NK-92 (cell line): ENCODE measurements around the gene MED27.
"Not testable (repeated sequence)": the region's sequence is repeated elsewhere in the genome, so short reads cannot be mapped to it uniquely, and the experiment has no call there.

Source experiments
- DNase-seq: peaks from one replicate; lab custom pipeline; 2025; ENCODE audit not compliant: unreplicated experiment; lab: John Stamatoyannopoulos, UW

The MED27 gene

DNA sequence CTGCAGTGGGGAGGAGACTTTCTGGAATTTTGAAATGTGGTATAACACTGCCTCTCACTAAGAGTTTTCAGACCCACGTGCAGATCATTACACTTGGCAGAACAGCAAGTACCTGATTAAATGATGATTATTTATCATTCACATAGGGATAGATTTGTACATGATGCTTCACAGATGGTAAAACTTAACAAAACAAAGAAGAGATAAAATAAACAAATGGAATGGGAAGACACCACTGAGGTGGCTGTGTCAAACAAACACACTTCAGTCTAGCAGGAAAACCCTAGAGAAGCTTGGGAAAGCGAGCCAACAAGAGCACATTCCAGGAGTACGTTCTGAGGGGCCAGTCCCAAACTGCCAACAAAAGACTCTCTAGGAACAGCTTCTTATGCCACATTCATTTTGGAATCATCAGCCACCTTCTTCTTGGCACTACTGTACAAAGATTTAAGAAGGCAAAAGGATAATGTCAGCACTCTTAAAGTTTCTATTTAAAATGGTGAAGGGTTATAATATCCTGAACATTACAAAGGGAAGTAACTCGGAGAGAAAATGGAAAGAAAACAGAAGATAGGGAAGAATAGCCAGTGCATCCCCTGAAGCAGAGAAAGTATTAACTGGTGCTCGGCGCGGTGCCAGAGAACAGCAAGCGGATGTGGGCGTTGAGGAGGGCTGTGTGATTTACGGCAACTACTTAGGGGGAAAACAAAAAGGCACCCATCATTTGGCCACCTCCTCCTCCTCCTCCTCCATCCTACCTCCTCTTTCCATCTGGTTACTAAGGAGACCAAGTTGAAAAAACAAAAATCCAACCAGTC is 1.6 kb downstream of the MED27 start:
- DNase-seq = no peak

DNA sequence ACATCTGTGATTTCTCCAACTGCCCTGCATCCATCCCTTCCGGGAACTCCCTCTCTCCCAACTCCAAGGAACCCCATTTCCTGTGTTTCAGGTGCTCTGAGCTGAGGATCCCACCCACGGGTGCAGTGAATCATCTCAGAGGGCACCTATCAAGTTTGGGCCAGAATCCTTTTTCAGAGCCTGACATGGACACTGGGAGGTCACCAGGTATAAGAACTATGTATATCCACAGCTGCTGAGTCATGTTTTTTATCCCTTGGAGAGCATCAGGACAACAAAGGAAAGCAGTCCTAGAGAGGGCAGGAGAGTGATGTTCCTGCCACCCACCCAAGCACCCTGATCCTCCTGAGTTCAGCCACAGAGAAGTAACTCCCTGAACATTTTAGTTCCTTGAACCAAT is 3.8 kb downstream of the MED27 start:
- DNase-seq = no peak

DNA sequence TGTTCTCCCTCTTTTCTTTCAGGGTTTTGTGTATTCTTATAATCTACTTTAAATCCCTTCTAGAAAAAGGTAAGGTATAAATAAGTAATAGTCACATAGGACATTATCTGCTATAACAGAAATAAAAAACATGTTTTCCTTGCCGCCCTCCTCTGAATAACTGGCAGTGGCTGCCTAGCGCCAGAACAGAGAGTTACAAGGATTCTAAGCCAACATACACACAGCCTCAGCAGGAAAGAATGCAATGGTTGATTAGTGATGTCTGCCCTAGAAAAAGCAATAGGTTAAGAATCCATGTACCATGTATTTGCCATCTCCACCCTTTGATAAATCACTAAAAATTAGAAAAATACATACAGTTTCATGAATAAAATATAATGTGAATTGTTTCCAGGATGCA is 4.9 kb downstream of the MED27 start:
- no peak for DNase-seq

DNA sequence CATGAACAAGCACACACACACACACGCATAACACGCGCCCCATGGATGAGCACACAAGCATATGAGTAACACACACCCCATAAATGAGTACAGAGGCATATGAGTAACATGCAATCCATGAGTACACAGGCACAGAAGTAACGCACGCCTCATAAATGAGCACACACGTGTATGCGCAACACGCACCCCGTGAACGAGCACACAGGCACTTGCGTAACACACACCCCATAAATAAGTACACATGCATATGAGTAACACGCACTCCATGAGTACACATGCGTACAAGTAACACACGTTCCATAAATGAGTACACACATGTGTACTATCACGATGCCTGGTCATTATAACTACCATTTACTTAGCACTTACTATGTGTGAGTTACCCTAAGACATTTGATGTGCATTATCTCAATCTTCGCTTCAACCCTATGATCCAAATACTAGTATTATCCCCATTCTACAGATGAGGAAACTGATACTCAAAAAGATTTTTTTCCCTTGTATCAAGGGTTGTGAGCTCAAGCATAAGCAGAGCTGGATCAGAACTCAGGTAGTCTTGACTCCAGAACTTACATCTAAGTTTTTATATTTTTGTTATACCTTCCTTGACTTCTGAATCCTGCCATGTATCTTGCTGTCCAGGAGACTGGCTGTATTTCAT is 7.7 kb downstream of the MED27 start:
- no peak for DNase-seq

DNA sequence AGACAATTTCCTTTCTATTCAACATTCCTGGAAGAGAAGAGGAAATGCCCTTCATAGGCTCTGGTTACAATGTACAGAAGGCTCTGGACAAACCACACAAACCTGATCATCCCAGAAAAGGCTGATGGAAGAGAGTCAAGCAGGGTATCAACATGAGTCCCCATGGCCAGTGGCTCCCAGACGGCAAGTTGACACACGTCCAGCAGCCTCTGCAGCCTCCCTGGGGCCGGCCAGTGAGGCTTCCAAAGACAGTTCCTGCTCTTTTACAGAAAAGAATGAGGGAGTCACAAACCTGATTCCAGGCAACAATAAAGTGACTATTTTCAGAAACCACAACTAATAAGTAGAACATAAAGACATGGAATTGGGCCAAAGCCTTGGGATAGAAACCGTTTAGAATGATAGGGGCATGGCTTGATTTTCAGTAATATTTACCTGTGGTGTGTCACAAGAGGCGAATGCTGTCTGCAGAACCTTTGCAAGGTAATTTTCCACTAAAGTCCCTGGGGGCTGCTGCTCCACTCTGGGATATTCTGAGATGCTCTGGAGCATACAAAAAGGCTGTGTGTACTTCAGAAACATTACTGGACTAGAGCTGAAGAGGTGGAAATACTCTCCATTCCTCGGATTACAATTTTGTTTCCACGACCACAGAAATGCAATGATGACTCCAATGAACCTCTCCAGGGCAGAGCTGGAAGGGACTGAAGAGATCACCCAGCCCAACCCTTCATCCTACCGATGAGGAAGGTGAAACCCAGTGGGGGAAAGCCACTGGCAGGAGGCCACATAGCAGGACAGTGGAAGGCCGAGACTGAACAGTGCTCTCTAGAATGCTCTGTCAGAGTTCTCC is 10.4 kb downstream of the MED27 start:
- no peak for DNase-seq

DNA sequence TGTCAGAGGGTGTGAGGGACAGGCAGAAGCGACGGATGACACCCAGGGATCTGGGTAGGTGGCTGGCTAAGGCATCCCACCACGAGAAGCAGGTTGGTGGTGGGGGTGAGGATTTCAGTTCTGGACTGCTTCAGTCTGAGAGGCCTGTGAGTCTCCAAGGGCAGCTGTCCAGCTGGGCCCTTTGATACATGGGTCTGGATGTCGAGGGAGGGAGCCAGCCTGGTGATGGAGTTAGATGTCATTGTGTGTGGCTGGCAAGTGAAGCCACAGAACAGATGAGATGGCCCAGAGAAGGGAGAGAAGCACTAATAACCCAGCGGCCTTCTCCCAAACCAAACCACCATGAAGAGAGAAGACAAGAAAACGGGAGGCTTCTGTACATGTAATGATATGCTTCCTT is 11.1 kb downstream of the MED27 start:
- DNase-seq = no peak

DNA sequence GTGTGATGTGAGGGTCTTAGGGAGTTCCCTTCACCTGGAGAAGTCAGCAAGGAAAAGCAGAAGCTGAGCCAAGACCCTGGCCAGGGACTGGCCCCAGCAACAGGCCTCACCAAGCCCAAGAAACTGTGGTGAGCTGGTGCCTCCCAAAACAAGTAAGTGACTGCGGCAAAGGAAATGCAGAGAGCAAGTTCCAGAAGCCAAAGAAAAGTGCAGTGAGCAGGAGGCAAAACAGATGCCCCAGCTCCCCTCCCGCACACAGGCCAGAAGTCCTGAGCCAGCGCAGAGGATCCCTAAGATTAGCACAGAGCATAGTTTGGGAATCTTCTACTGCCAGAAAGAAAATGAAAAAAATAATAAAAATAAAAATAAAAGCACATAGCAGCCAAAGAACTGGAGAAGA is 13.2 kb downstream of the MED27 start:
- no peak for DNase-seq

DNA sequence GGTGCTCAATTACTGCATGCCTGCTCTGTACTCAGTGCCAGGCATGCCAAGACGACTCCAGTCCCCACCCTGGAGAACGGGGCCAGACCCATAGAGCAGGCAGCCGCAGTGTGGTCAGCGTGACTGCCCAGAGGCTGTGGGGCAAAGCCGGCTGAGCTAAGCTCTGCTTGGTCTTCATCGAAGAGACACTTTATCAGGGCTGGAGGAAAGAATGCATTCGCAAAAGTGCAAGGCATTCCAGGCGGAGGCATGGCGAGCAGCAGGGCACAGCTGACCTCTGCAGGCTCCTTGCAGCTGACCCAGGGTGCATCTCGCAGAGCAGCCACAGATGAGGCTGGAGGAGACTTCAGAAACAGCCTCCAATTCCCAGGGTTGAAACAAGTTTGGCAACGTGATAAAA is 13.6 kb downstream of the MED27 start:
- no peak for DNase-seq

DNA sequence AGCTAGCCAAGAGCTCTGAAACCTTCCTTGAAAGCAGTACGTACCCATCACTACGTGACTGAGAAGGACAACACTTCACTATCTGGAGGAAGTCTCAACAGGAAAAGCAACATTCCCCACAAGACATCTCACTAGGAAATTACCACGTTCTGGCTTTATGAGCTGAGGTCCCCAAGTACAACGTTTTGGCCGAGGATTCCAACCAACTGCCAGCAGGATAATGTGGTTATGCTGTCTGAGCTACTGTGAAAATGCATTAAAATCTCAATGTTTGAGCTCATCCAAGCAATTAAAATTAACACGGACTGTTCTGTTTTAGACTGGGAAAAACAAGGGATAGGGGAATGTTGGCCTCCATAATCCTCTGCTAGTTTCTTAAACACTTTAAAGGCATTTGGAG is 16.4 kb downstream of the MED27 start:
- no peak for DNase-seq

DNA sequence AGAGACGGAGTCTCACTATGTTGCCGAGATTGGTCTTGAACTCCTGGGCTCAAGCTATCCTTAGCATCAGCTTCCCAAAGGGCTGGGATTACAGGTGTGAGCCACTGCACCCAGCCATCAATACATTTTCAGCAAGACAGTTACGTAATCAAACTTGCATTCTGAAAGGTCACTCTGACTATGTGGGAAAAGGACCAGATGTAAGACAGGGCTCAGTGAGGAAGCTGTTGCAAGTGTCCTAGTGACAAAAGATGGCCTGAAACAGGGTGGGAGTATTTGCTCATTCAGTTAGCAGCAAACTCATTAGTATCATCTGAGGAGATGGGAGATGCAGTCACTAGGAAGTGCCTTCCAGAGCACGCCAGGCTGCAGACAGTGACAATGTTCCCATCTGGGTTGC is 16.9 kb downstream of the MED27 start:
- no peak for DNase-seq

DNA sequence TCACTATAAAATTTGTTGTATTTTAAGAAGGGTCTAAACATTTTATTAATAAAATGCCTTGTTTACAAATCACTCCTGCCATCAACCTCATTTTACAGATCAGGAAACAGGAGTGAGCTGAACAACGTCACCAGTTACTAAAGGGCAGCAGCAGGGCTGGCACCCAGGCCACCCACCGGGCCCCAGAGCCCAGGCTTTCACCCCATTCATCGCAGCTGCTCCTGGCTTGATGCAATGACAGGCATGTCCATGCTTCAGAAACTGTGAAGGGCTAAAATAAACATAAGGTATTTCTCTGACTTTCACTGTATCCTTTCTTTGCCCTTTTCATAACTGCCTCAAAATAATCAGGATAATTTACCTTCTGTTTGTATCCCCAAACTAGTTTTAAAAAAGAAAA is 18.1 kb downstream of the MED27 start:
- DNase-seq = no peak

DNA sequence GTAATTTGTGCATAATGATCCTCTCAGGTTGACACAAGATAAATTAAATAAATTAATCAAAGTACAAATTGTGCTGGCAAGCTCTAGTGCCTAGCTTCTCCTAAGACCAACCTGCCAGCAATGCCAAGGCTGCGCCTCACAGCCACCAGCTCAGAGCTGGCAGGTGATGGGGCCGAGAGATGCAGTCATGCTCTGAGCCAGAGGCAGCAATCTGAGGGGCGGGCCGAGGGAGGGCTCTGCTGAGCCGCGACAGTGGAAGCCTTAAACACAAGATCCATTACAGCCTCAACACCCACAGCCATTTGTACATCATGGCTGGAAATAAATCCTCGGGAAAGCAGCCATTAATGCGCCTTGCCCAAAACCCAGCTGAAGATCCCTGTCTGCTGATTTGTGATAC is 20.3 kb downstream of the MED27 start:
- no peak for DNase-seq

DNA sequence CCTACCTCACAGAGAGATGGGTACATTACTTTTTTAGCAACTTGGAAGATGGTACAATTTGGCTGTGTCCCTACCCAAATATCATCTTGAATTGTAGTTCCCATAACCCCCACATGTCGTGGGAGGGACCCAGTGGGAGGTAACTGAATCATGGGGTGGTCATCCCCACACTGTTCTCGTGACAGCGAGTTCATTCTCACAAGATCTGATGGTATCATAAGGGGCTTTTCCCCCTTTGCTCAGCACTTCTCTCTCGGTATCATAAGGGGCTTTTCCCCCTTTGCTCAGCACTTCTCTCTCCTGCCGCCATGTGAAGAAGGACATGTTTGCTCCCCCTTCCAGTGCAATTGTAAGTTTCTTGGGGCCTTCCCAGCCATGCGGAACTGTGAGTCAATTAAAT is 21.4 kb downstream of the MED27 start:
- DNase-seq = not testable (repeated sequence)

DNA sequence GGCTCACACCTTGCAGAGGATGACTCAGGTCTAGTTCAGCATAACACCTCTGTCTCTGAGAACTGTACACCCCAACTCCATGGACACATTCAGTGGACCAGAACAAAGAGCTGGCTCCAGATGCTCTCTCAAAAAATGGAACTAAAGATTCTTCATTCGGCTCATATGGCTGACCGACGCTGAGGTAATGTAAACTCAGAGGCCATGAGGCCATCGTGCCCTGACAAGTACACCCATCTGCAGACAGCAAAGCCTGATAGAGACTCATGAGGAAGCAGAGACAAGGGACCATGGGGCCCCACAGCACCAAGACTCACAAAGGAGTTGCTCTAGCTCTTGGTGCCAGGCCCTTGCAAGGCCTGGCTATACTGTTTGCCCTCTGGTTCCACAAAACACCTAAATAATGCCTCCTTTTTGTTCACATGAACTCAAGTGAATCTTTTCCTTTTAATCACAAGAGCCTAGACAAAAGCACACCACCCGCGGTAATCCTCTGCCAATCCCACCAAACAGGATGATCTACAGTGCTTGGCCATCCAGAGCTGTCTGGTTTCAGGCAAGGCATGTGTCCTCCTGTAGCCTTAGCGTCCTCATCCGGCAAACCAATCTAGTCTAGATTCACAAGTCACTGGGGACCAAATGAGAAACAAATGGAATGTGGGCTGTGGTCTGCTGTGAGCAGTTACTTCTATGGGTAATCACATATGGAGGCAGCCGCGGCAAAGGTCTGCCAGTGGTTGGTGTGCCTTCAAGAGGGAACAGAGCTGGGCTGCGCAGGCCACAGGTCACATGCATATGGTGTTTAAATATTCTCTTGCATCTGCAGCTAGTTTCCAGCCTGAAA is 22.7 kb downstream of the MED27 start:
- no peak for DNase-seq

DNA sequence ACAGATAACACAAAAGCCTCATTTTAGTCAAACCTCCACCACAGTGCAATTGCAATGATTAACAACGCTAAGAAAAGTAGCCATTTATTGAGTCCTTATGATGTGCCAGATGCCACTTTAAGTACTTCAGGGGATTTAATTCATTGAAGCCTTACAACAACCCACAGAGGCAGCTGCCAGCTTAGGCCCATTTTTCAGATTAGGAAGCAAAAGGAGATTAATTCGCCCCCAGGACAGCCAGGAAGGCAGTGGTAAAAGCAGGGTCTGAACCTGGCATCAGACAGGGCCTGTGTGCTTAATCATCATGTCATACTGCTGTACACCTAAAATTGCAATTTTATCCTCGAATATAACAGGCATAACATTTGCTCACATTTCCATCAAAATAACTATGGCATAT is 23.9 kb downstream of the MED27 start:
- no peak for DNase-seq

DNA sequence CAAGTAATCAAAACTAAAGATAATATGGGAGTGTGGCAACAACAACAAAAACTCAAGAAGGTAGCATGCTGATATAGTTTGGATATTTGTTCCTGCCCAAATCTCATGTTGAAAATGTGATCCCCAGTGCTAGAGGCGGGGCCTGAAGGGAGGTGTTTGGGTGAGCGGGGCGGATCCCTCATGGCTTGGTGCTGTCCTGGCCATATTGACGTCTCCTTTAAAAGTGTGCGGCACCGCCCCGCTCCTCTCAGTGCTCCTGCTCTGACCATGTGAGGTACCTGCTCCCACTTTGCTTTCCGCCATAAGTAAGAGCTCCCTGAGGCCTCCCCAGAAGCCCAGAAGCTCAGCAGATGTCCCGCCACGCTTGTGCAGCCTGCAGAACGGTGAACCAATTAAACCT is 25.6 kb downstream of the MED27 start:
- DNase-seq = no peak

DNA sequence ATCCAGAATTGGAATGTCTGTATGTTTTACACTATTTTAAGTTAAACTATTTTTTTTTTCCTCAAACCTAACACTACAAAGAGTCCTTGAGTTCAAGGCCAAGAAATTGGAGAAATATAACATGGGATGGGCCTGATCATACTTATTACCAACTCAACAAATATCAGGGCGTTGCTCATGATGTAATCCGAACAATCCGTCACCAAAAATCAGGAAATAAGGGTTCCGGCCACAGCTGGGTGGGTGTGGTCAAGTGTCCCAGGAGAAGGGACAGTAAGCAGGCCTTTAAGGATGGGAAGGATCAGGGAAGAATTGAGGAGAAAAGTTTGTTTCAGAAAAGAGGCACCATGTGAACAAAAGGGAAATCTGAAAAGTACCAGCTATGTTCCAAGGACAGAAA is 29.8 kb downstream of the MED27 start:
- DNase-seq = no peak

DNA sequence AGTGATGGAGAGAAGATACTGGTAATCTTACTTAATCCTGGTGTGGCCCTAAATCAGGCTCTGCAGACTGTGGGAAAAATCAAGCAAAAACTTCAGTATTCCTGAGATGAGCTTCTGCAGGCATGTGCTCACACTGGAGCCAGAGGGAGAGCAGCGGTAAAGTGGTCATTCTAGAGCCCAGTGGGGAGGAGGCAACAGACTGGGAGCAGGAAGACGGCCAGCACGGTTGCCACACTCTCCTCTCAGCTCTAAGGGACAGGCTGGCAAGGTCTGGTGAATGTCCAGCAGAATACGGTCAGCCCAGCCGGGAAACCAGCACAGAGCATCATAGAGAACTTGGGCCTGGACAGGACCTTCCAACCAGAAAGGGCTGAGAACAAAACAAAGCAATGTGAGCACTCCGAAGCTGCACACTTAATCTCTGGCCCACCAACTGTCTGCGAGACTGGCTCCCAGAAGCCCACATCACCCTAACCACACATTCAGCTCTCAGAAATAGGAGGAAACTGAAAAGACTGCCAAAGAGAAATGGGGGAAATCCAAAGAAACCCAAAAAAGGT is 30.3 kb downstream of the MED27 start:
- no peak for DNase-seq

DNA sequence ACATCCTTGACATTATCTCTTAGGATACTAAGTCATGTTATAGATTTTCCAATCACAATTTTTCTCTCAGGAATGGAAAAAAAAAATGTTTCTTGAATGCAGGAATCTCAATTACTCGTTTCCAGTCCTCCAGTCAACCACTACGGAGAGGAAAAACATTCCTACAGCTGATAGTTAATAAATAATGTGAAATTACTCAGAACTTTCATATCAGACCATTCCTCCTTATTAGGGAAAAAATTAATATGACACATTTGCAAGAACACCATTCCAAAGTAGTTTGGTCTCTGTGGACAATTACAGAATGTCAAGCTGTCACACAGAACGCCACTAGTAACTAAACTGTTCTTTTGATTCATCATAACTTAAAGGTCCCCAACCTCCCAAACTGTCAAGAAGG is 31.5 kb downstream of the MED27 start:
- DNase-seq = no peak

DNA sequence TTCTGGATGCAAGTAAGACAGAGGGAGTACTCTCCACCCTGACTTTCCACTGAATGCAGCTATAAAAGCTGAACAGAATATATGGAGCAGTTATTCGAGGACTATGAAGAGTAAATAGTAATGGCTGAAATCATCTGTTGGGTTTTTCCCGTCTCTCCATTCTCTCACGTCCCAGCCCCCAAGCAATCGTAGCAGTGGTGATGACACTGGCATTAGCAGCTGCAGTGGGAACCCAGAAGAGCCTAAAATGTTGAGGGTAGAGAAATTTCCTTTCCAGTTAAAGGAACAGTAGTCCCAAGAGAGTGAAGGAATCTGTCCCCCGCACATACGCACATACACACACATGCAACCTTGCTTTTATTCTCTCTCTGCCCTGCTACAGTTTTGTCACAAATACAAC is 33.2 kb downstream of the MED27 start:
- DNase-seq = no peak
